GM18951 (cell line): Measurements from ENCODE around the gene SYT8.

Experiments
- POLR2A ChIP-seq: IDR thresholded peaks from 4 replicates; pipeline ENCODE4 v1.6.1; 2011; ENCODE audit warnings: mild to moderate bottlenecking; ENCODE audit not compliant: insufficient read length, insufficient read depth; ENCODE audit errors: extremely low read depth
- in situ Hi-C: fragments of 300-500 bp; cut with MboI; formaldehyde crosslinking; loops from one replicate; pipeline ENCODE4 v1.12.0; 2022; ENCODE audit warnings: low sequenced_read_pairs, mixed read lengths, inconsistent platforms; ENCODE audit not compliant: unreplicated experiment

Gene SYT8

GRCh38 chr11:1847926-1848639 lies 13.3 kb downstream of the SYT8 start:
- in situ Hi-C loops, result no loop called here
- TF ChIP-seq POLR2A, result no peak

- in situ Hi-C loops, result no loop called here
- no peak for TF ChIP-seq POLR2A
Observed at GRCh38 chr11:1848640-1849430, 14.0 kb downstream of the SYT8 start.

- in situ Hi-C loops, result no loop called here
- no peak for TF ChIP-seq POLR2A
Observed at GRCh38 chr11:1851468-1852180, 16.8 kb downstream of the SYT8 start.

- TF ChIP-seq POLR2A, result no peak
- in situ Hi-C loops, result no loop called here
Observed at GRCh38 chr11:1852271-1852876, 17.6 kb downstream of the SYT8 start.

- TF ChIP-seq POLR2A, result peak; percentile 77
- in situ Hi-C loops, result no loop called here
Observed at GRCh38 chr11:1852877-1853276, 18.1 kb downstream of the SYT8 start, which contains the start of gene LSP1. LSP1 (plus strand) TSS chr11:1853084; CDS start chr11:1853145, 61 bp downstream.

GRCh38 chr11:1853376-1854131 lies 18.8 kb downstream of the SYT8 start:
- in situ Hi-C loops, result no loop called here
- no peak for TF ChIP-seq POLR2A

- in situ Hi-C loops, result no loop called here
- TF ChIP-seq POLR2A, result peak; percentile 57
Observed at GRCh38 chr11:1854132-1854948, 19.6 kb downstream of the SYT8 start.

GRCh38 chr11:1854949-1855885 lies 20.4 kb downstream of the SYT8 start:
- in situ Hi-C loops, result no loop called here
- TF ChIP-seq POLR2A, result no peak

GRCh38 chr11:1855886-1856265 lies 21.1 kb downstream of the SYT8 start:
- in situ Hi-C loops, result no loop called here
- no peak for TF ChIP-seq POLR2A

- in situ Hi-C loops, result no loop called here
- no peak for TF ChIP-seq POLR2A
Observed at GRCh38 chr11:1856306-1857005, 21.7 kb downstream of the SYT8 start.

- TF ChIP-seq POLR2A, result no peak
- in situ Hi-C loops, result no loop called here
Observed at GRCh38 chr11:1857064-1857463, 22.3 kb downstream of the SYT8 start.
